Calu3 (cell line): ENCODE results near the gene ACSM5. TPM values are rescaled to one million over a fixed set of nuclear protein-coding genes. Genes with fewer than 3 reads are reported as not detected.
"Not testable (repeated sequence)": the region's sequence is repeated elsewhere in the genome, so short reads cannot be mapped to it uniquely, and the experiment has no call there.

Experiments
- BruUV-seq: library from RNA; stranded (reverse); fragments of 400-500 nt; replicated peaks from 2 replicates; lab custom pipeline; 2021; lab: Mats Ljungman, UMichigan
- CTCF ChIA-PET: fragments of 300-600 bp; sonication (Branson Sonifier 250); formaldehyde crosslinking; loops from one replicate; lab custom pipeline; 2022; ENCODE audit warnings: antibody characterized with exemption; lab: Charles Lee
- DNase-seq: peaks from one replicate; pipeline ENCODE4 v3.0.0; 2022
- H3K27ac Mint-ChIP-seq: one replicate; pipeline ENCODE4 v1.8.0; 2022; ENCODE audit warnings: mixed read lengths; ENCODE audit not compliant: unreplicated experiment
- H3K27me3 Mint-ChIP-seq: one replicate; pipeline ENCODE4 v1.8.0; 2022; ENCODE audit warnings: mixed read lengths; ENCODE audit not compliant: unreplicated experiment
- H3K36me3 Mint-ChIP-seq: one replicate; pipeline ENCODE4 v1.8.0; 2022; ENCODE audit warnings: mild to moderate bottlenecking, moderate library complexity, mixed read lengths; ENCODE audit not compliant: insufficient read depth, unreplicated experiment
- H3K4me1 Mint-ChIP-seq: one replicate; pipeline ENCODE4 v1.8.0; 2022; ENCODE audit warnings: mild to moderate bottlenecking, low read depth, mixed read lengths; ENCODE audit not compliant: unreplicated experiment
- H3K4me3 Mint-ChIP-seq: one replicate; pipeline ENCODE4 v1.8.0; 2022; ENCODE audit warnings: mild to moderate bottlenecking, low read depth, moderate library complexity, mixed read lengths; ENCODE audit not compliant: unreplicated experiment
- H3K9me3 Mint-ChIP-seq: one replicate; pipeline ENCODE4 v1.8.0; 2022; ENCODE audit warnings: low read depth, mixed read lengths; ENCODE audit not compliant: unreplicated experiment
- CTCF ChIP-seq: fragments of 200-600 bp; IDR thresholded peaks from one replicate; pipeline ENCODE4 v1.8.0; 2022; ENCODE audit warnings: antibody characterized with exemption; ENCODE audit not compliant: unreplicated experiment
- intact Hi-C: fragments of 100-400 bp; cut with micrococcal nuclease; formaldehyde crosslinking; loops from one replicate; pipeline ENCODE4 v1.10.0; 2022; ENCODE audit not compliant: unreplicated experiment
- total RNA-seq: library from RNA; stranded (reverse); gene quantifications from 2 replicates; pipeline ENCODE4 v1.2.3, GENCODE V29; 2022

Gene ACSM5
- total RNA-seq, 1 experiment from 2014 or later: not detected

GRCh38 chr16:20404637-20405036, 4.7 kb upstream of the ACSM5 start, which contains the start of gene PDILT:
PDILT (minus strand) TSS chr16:20404737; CDS start chr16:20399300, 5,437 bp downstream.
- H3K27ac Mint-ChIP-seq: no peak within 1 kb of the TSS
- no peaks in the 10 kb centered on the region for H3K36me3 Mint-ChIP-seq
- CTCF ChIA-PET: no interaction called here
- no peaks in the 10 kb centered on the region for H3K9me3 Mint-ChIP-seq
- no TSS peak for BruUV-seq
- no peaks in the 10 kb centered on the region for H3K4me1 Mint-ChIP-seq
- H3K4me3 Mint-ChIP-seq: no peak within 1 kb of the TSS
- DNase-seq: no peak
- intact Hi-C loops: no loop called here
- TF ChIP-seq CTCF: no peak
- H3K27me3 Mint-ChIP-seq: peaks cover 26% of the 10 kb centered on the region

GRCh38 chr16:20410121-20410723, 888 bp downstream of the ACSM5 start:
- Mint-ChIP-seq H3K36me3 (no peaks in the 10 kb centered on the region), H3K27ac (no peak overlapping the region), H3K4me1 (no peaks in the 10 kb centered on the region), H3K9me3 (no peaks in the 10 kb centered on the region), H3K4me3 (no peak overlapping the region), H3K27me3 (peaks cover 17% of the 10 kb centered on the region)
- no peak for TF ChIP-seq CTCF
- CTCF ChIA-PET: no interaction called here
- BruUV-seq: no TSS peak
- intact Hi-C loops: no loop called here
- no peak for DNase-seq

- H3K9me3 Mint-ChIP-seq: no peaks in the 10 kb centered on the region
- intact Hi-C loops: no loop called here
- no peak overlapping the region for H3K4me3 Mint-ChIP-seq
- CTCF ChIA-PET: no interaction called here
- TF ChIP-seq CTCF: no peak
- peaks cover 23% of the 10 kb centered on the region for H3K27me3 Mint-ChIP-seq
- no peak overlapping the region for H3K27ac Mint-ChIP-seq
- no peak for DNase-seq
- H3K36me3 Mint-ChIP-seq: no peaks in the 10 kb centered on the region
- BruUV-seq: no TSS peak
- H3K4me1 Mint-ChIP-seq: no peaks in the 10 kb centered on the region
Measured at GRCh38 chr16:20411055-20411454, 1.7 kb downstream of the ACSM5 start.

- CTCF ChIA-PET: interaction anchor here (0.7 kb wide), 1 partner anchor 26 kb away, joined by 3 read pairs; no protein-coding TSS in a partner anchor
- Mint-ChIP-seq H3K27me3 (peaks cover 41% of the 10 kb centered on the region), H3K27ac (no peak overlapping the region), H3K9me3 (no peaks in the 10 kb centered on the region), H3K4me1 (no peaks in the 10 kb centered on the region), H3K36me3 (no peaks in the 10 kb centered on the region), H3K4me3 (no peak overlapping the region)
- BruUV-seq: no TSS peak
- no peak for DNase-seq
- no peak for TF ChIP-seq CTCF
- intact Hi-C loops: no loop called here
Measured at GRCh38 chr16:20415541-20415940, 6.2 kb downstream of the ACSM5 start.

GRCh38 chr16:20419093-20419492, 9.8 kb downstream of the ACSM5 start:
- DNase-seq, H3K4me3 Mint-ChIP-seq, CTCF ChIA-PET, BruUV-seq, H3K9me3 Mint-ChIP-seq, H3K4me1 Mint-ChIP-seq, H3K36me3 Mint-ChIP-seq, H3K27ac Mint-ChIP-seq, intact Hi-C loops: not testable (repeated sequence)
- peaks cover 47% of the 10 kb centered on the region for H3K27me3 Mint-ChIP-seq

- DNase-seq, H3K4me1 Mint-ChIP-seq, H3K27ac Mint-ChIP-seq, CTCF ChIA-PET, H3K9me3 Mint-ChIP-seq, H3K36me3 Mint-ChIP-seq, H3K4me3 Mint-ChIP-seq, BruUV-seq: not testable (repeated sequence)
- intact Hi-C loops: loop anchor here (10.0 kb wide), 1 partner anchor 173 kb away; no protein-coding TSS in a partner anchor
- peaks cover 38% of the 10 kb centered on the region for H3K27me3 Mint-ChIP-seq
Measured at GRCh38 chr16:20421748-20422147, 12.4 kb downstream of the ACSM5 start.

GRCh38 chr16:20423772-20424128, 14.4 kb downstream of the ACSM5 start:
- H3K4me3 Mint-ChIP-seq, CTCF ChIA-PET, DNase-seq, H3K4me1 Mint-ChIP-seq, H3K36me3 Mint-ChIP-seq, H3K27ac Mint-ChIP-seq, BruUV-seq, H3K9me3 Mint-ChIP-seq: not testable (repeated sequence)
- intact Hi-C loops: loop anchor here (10.0 kb wide), 1 partner anchor 171 kb away; no protein-coding TSS in a partner anchor
- peaks cover 39% of the 10 kb centered on the region for H3K27me3 Mint-ChIP-seq
